Fibroblast of skin of back (primary cell): Measurements from ENCODE around the gene APOL2.
"Not testable (repeated sequence)": the region's sequence is repeated elsewhere in the genome, so short reads cannot be mapped to it uniquely, and the experiment has no call there.

Source experiments
- DNase-seq: peaks from one replicate; pipeline ENCODE4 v3.0.0-alpha.2; 2013

The APOL2 gene

DNA sequence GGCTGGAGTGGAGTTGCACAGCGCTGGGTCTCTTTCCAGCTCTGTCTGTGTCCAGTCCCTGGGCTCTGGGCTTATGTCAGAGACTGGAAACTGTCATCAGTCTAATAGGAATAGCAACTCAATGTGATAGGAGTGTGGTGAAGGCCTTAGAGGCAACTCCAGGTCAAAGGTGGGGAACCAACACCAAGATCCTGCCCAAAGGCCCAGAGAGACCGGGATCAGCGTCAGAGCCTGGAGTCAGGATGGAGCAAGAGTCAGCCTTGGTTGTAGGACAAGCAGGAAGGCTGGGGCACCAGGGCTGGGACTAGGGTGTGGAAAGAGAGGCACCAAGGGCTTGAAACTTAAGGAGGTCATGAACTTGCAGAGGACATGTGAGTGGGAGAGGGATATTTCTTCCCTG lies 23.0 kb upstream of the APOL2 start:
- DNase-seq, result not testable (repeated sequence)

DNA sequence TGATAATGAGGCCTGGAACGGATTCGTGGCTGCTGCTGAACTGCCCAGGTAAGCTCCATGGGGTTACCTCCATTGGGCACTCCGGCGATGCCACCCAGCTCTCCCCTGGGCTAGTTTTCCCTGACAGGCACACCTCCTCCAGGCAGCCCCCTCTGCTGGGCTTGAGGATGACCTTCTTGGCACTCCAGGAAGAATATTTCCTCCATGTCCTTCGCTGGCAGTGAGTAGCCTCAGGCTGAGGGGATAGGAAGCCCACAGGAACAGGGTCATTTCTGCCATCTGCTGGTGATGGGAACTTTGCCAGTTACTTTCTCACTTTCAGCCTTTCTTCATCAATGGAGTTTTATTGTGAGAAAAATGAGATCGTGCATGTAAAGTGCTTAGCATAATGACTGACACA lies 22.3 kb upstream of the APOL2 start:
- DNase-seq, result not testable (repeated sequence)

DNA sequence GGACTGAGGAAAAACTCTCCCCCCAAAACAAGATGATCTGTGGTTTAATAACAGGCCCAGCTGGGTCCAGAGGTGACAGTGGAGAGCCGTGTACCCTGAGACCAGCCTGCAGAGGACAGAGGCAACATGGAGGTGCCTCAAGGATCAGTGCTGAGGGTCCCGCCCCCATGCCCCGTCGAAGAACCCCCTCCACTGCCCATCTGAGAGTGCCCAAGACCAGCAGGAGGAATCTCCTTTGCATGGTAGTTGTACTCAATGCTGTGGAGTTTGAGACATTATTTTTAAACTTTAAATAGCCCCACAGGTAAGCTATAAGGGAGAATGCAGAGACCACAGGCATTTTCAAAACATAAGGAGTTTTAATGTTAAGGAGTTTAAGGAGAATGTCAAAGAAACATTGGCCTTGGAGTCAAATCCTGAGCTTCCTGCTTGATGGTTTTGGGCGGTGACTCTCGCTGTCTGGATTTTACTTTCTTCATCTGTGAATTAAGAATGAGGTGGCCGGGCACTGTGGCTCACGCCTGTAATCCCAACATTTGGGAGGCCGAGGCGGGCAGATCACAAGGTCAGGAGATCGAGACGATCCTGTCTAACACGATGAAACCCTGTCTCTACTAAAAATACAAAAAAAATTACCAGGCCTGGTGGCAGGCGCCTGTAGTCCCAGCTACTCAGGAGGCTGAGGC lies 20.4 kb upstream of the APOL2 start:
- no peak for DNase-seq

DNA sequence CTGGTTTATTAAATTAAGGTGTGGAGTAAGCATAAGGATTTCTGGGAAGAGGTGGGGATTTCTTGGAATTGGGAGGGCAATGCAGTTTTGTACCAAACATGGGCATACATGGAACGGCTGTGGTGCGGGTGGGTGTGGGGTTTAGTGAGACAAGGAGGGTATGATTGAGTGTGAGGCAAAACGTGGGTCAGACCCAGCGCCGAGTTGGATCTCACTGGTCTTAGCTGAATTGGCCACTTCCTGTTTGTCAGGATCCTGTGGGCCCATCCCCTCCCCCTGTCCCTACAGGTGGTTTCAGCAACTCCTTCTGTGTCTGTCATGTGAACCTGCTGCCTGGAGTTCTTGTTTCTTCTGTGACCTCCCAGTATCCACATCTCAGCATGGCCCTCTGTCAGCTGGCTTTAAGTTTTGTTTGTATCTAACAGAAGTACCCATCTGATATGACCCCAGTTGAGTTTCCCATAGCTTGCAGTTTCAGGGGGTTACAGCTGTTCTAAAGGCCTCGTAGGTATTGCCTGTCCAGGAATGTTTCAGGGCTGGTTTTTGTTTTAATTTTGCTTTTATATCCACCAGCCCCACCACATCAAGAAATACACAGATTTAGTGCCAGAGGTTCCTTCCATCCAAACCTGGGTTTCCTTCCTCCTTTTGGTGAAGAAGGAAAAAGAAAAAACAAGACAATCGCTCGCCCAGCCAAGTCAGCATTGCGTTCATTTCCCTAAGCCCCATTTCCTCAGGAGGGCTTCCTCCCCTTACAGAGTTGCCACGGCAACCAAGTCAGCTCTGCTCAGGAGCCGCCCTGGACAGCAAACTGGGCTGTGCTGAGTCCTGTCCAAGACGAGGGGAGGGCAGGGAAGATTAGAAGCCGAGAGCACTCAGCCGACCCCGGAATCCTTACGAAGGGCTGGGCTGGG lies 19.6 kb upstream of the APOL2 start:
- DNase-seq, result no peak

DNA sequence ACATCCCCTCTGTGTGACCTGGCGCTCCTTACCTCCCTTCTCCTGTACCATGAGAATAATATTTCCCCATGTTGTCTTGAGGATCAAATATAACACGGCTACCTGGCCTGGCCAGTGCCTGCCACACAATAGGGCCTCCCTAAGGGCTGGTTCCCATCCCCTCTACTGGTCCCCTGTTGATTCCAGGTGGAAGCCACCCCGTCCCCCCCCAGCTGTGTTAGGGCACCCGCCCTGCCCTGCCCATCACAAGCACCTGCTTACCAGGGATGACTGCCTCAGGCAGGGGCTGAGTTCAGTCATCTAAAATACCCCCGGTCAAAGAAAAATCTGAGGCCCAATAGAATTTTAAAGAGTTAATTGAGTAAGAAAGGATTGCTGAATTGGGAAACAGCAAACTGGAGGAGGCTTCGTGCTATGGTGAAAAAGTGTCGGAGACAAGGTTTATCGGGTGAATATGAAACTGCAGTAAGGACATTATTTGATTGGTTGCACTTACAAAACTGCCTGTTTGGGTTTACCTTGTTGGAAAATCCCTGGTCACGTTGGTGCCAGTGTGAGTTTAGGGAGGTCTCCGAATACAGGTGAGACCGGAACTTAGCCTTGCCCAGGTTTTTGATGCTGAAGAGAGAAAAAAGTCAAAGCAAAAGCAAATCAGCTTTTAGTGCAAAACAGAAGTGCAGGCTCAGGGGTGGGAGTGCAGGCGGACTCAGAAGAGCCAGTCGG lies 18.8 kb upstream of the APOL2 start:
- DNase-seq, result no peak

DNA sequence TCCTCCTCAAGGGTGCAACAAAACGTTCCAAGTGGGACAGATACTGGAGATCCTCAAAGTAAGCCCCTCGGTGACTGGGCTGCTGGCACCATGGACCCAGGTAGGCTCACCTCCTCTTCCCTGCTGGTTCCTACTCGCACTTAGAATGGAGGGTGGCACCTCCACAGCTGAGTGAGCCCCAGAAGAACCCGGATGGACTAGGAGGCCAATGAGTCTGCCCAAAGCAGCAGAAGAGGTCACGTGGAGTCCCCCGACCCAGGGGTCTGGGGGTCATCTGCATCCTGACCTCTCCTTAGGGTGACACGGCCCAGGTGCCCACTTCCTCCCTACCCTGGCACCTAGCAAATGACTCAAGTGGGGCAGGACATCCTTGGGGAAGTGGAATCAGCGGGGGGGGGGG lies 18.0 kb upstream of the APOL2 start:
- no peak for DNase-seq

DNA sequence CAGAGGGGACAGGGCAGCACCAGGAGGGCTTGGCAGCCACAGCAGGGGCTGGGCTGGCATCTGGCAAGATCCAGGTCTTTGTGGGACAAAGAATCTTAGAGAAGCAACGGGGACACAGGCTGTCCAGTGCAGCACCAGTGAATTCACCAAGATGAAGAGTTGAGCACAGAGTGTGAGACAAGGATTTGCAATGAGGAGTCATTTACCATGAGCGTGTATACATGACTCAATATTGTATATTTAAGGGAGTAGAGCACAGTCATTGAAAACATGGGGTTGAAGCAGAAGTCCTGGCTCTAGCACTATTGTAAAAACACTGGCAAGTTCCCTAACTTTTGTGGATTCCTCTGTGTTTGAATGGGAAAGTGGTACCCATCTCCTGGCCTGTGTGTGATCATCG lies 17.2 kb upstream of the APOL2 start:
- DNase-seq, result no peak

DNA sequence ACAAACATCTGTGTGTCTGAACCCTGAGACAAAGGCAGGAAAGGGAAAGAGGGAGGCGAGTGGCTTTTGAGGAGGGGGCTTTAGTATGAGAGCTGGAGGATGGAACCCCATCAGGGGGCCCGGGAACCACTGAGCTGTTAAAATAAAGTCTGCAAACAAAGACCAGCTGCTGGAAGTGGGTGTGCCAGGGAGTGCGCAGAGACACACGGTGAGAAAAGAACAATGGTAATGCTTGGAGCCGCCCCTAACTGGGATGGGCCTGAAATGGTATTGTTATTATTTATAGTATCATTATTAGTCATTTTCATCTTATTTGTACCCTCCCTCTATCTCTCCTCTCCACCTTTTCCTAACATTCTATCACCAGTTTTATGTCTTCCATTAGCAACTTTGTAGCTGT lies 16.2 kb upstream of the APOL2 start:
- not testable (repeated sequence) for DNase-seq

DNA sequence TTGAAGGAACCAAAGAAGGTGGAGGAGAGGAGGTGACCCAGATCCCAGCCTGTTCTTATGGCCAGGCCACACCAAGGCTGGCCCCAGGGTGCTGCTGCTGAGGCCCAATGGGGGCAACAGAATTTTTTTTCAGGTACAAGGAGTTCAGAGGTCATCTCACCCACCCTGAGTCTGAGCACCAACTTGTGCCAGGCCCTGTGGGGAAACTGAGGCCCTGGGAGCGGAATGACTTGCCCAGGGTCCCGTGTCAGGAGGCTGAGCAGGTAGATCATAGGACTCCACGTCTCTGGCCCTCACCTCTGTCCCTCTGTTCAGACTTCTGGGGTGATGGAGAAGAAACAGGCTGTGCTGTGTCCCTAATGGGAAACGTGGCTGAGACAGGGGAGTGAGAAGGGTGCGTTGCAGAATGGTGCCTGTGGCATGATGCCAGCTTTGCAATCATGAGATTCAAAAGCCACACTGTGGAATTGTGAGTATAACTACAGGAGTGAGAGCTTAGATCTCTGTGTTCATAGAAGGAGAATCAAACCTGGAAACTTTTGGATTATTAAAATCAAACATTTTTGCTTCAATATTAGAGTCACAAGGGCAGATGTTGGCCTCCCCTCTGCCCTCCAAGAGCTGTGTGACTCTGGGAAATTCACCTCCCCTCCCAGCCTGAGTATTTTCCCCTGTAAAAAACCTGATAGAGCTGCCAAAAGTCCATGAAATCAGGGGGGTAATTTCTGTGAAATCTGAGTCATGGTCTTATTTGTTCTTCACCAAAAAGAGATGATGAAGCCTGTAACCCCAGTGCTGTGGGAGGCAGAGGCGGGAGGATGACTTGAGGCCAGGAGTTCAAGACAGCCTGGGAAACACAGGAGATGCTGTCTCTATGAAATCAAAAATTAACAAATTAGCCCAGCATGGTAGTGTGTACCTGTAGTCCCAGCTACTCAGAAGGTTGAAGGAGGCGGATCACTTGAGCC lies 14.5 kb upstream of the APOL2 start:
- DNase-seq, result no peak

DNA sequence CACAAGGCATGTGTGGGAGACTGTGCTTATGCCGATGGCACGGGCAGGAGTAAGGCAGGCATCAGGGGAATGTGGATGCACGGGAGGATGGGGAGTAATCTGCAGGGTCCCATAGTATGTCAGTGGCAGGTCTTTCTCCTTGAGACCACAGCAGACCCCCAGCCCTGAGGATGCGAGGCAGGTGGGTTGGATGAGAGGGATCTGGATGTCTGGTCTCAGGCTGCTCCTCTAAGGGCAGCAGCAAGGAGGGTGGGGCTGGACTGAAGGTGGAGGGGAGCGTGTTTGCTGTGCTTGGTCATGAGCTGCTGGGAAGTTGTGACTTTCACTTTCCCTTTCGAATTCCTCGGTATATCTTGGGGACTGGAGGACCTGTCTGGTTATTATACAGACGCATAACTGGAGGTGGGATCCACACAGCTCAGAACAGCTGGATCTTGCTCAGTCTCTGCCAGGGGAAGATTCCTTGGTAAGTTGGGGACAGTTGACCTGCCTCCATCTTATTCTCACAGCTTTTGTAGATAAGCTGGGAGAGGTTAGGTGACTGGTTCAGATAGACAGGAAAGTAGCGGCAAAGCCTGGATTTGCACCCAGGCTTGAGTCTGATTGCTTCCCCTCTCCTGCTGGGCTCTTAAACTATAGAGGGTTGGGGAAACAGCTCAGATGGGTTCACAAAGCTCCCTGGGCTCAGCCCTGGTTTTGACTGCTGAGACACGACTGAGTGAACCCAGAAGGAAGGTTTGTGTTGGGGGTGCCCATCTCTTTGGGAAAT lies 13.6 kb upstream of the APOL2 start, which contains the start of gene APOL1:
TSS of gene APOL1 (plus strand) at position 380 of the 769 bp plus-strand sequence. CDS start 1,823 bp downstream, outside the sequence.
- no peak for DNase-seq

DNA sequence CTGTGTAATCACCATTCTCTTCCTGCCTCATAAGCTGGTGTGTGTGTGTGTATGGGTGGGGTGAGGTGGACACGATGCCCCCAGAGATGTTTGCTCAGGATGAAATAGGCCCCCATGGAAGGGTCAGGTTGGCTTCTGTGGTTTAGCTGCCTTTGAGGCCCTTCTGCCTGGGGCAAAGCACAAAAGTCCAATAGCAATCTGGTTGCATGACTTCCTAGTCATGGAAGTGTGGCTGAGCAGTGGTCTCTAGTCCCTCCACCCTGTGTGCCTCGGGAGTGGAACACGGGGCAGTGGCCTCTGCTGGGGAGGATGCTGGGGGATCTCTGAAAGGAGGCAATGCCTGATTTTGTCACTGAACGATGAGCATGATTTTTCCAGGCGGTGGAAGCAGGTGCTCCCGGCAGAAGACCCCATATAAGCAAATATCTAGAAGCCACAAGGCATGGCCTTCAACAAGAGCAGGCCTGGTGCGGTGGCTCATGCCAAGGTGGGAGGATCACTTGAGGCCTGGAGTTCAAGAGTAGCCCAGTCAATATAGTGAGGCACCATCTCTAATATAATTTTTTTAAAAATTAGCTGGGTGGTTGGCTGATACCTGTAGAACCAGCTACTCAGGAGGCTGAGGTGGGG lies 12.8 kb upstream of the APOL2 start:
- DNase-seq, result not testable (repeated sequence)

DNA sequence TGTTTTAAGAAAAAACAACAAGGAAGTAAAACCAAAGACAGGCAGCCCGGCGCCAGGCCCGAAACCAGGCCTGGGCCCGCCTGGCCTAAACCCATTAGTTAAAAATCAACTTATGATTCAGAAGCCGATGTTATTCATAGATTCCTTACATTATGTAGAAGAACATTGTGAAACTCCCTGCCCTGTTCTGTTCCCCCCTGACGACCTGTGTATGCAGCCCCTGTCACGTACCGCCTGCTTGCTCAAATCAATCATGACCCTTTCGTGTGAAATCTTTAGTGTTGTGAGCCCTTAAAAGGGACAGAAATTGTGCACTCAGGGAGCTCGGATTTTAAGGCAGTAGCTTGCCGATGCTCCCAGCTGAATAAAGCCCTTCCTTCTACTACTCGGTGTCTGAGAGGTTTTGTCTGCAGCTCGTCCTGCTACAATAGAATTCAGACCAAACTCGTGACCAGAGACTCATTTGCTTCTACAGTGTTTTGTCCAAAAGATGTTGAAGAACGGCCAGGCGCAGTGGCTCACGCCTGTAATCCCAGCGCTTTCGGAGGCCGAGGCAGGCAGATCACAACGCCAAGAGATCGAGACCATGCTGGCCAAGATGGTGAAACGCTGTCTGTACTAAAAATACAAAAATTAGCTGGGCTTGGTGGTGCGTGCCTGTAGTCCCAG lies 11.1 kb upstream of the APOL2 start:
- DNase-seq, result not testable (repeated sequence)

DNA sequence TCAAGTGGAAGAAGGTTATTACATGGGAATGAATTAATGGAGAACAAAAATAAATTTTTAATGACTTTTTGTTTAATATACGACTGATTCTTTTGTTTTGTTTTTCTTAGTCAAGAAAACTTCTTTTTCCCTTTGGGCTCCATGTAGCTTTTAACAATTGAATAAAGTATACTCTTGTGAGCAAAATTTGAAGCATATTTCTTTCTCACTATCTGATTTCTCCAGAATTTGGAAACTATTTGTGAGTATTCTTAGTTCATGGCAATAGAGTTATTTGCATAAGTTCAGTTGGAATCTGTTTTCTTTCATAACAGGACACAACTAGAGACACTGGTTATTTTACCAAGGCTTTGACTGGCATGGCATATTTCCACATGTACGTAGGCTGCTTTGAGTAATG lies 9.8 kb upstream of the APOL2 start:
- no peak for DNase-seq

DNA sequence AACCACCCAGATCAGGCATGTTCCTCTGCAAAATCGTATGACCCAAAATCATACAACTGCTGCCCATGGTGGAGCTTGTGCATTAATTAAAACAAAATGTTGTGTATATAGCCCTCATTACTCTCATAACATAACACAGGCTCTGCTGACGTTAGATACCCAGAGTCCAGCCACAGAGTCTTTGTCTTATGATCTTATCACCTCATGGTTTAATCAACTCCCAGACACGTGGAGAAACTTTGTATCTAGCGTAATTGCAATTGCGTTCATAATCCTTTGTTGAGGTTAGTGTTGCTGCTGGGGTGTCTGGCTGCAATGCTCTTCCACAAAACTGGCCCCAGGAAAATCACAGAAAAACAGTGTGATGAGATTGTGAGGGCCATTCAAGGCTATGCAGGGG lies 8.6 kb upstream of the APOL2 start:
- no peak for DNase-seq

DNA sequence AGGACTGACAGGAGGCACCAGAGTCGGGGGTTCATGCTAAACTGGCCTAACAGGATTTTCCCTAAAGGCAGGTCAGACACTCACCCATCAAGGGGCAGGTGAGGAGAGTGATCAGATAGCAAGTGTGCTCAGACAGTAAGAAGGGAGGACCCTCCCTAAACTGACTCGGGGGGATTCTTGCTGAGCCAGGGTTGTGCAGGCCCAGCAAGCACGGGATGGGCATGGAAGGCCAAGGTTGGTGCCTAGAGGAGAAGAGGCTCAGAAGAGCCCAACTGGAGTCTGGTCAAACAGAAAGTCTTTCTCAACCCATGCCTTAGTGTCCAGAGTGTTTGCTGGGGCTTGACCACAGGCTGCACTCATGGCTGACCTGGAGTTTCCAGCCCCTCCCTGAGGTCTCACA lies 7.4 kb upstream of the APOL2 start:
- DNase-seq, result no peak

DNA sequence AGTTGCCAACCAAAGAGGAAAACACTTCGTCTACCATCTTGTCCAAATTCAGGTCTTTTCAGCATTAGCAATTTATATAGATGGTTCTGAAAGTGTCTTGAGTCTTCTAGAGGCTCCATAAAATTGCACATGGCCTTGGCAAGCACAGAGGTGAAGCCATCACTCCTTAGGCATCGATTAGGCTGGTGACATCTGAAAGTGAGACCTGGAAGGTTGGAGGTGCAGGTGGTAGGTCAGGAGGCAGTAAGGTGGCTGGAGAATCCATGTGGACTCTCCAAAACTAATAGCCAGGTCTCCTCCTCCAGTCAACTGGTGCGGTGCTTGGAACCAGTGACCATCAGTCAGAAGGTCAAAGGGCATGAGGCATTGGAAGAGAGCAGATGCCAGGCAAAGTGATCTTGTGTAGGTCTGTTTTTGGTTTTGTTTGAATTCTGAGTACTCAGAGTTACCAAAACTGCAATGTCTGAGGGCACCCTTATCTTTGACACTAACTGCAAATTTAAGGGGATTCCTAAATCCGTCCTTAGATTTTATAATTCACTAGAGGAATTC lies 6.6 kb upstream of the APOL2 start:
- DNase-seq, result no peak

DNA sequence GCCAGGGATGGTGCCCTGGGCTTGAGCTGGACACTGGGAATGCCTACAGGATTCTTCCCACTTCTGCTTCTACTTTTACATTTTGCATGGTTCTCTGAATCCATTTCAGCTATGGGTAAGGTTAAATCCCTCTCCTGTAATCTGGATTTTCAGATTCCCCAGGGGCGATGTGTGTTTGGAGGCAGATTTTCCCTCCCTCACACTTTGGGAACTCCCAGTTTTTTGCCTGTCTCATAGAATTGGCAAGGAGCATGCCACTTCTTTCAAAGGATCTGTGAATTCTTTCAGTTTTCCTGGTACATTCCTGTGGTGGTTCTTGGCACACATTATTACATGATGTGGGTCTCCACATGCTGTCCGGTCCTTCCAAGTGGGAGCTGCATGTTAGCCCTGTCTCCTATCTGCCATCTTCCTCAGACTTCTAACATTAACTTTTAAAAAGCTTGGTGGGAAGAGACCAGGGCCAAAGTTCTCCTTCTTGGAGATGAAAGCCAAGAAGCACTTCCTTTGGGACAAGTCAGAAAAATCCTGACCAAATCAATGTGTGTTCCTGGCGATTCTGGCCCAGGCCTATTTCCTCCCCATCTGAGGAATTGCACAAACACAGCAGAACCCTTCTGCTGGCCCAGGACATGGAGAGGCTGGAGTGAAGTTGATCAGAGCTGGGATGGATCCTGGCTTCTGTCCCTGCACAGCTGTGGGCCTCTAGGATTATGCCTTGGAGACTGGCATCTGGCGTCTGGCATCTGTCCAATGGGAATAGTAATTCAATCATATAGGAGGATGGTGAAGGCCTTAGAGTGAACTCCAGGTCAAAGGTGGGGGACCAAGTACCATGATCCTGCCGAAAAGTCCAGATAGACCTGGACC lies 5.4 kb upstream of the APOL2 start:
- peak; percentile 70 for DNase-seq

DNA sequence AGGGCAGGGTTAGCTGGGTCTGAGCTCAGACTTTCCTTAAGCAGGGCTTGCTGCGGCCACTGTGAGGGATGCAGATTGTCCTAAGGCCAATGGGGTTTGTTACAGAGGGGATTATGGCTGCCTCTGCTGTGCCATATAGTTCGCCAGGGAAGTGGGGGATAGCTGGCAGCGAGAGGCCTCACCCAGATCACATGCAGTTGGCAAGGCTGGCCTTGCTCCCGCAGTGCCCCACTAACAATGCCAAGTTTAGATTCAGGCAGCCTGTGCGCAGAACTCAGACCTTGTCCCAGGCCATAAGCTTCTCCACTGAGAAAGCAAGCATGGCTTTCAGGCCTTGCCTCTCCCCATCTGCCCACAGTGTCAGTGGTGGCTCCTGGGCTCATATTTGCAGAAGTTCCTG lies 4.7 kb upstream of the APOL2 start:
- DNase-seq, result no peak

DNA sequence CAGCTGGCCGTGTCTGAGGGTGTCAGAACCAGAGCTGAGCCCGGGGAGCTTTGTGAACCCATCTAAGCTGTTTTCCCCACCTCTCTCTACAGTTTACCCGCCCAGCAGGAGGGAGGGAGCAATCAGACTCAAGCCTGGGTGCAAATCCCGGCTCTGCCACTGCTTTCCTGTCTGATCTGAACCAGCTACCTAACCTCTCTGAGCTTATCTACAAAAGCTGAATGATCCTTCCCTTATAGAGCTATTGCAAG lies 252 bp downstream of the APOL2 start:
- no peak for DNase-seq
